OCI-LY3 (cell line): ENCODE results near the gene ZRANB1.

Source experiments
- EZH2phosphoT487 ChIP-seq: fragments of 200-600 bp; shearing (Covaris generic); IDR thresholded peaks from 2 replicates; pipeline ENCODE4 v1.6.1; 2018; ENCODE audit warnings: antibody characterized with exemption, mixed run types, low read depth
- TF ChIP-seq, protein P1 (sequence below): fragments of 200-600, 300-600 bp; sonication (generic); IDR thresholded peaks from 2 replicates; pipeline ENCODE4 v1.5.1; 2014; ENCODE audit warnings: antibody characterized with exemption, low read length, low read depth

DNA sequence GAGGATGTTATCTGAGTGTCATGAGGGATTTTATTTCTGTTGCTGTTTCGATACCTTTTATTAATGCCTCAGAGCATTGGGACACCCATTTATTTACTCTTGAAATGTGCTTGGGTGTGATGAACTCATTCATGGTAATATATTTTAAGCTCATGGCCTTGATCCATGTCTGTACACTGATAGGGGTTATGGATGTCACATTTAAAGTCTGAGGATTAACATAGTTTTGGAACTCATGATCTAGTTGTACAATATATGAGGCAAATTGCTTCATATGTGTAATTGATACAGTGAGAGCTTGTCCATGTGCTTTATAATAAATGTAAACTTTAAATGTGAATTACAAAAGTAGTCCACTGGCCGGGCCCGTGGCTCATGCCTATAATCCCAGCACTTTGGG lies 23.0 kb upstream of the ZRANB1 start:
- TF ChIP-seq, protein P1, sequence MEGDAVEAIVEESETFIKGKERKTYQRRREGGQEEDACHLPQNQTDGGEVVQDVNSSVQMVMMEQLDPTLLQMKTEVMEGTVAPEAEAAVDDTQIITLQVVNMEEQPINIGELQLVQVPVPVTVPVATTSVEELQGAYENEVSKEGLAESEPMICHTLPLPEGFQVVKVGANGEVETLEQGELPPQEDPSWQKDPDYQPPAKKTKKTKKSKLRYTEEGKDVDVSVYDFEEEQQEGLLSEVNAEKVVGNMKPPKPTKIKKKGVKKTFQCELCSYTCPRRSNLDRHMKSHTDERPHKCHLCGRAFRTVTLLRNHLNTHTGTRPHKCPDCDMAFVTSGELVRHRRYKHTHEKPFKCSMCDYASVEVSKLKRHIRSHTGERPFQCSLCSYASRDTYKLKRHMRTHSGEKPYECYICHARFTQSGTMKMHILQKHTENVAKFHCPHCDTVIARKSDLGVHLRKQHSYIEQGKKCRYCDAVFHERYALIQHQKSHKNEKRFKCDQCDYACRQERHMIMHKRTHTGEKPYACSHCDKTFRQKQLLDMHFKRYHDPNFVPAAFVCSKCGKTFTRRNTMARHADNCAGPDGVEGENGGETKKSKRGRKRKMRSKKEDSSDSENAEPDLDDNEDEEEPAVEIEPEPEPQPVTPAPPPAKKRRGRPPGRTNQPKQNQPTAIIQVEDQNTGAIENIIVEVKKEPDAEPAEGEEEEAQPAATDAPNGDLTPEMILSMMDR = no peak
- no peak for TF ChIP-seq EZH2phosphoT487
